ENCODE data around the gene CD300H.
"Not testable (repeated sequence)": the region's sequence is repeated elsewhere in the genome, so short reads cannot be mapped to it uniquely, and the experiment has no call there.

The CD300H gene

GRCh38 chr17:74584292-74585060 lies 17.2 kb upstream of the CD300H start:
- no peak for DNase-seq

GRCh38 chr17:74582633-74583032 lies 15.3 kb upstream of the CD300H start:
- no peak for DNase-seq

- no peak for DNase-seq
Observed at GRCh38 chr17:74579900-74580299, 12.6 kb upstream of the CD300H start.

GRCh38 chr17:74578979-74579378 lies 11.7 kb upstream of the CD300H start:
- no peak for DNase-seq

- DNase-seq = no peak
Observed at GRCh38 chr17:74574489-74575142, 7.3 kb upstream of the CD300H start.

GRCh38 chr17:74573635-74574034 lies 6.3 kb upstream of the CD300H start:
- DNase-seq = not testable (repeated sequence)

- no peak for DNase-seq
Observed at GRCh38 chr17:74573169-74573568, 5.9 kb upstream of the CD300H start.

- DNase-seq = no peak
Observed at GRCh38 chr17:74571621-74572270, 4.4 kb upstream of the CD300H start.

GRCh38 chr17:74569020-74570003 lies 2.0 kb upstream of the CD300H start:
- no peak for DNase-seq

- DNase-seq = no peak
Observed at GRCh38 chr17:74568106-74568873, 981 bp upstream of the CD300H start.

GRCh38 chr17:74566132-74566753 lies 1.1 kb downstream of the CD300H start:
- DNase-seq = no peak

- DNase-seq = no peak
Observed at GRCh38 chr17:74565126-74565525, 2.2 kb downstream of the CD300H start.

GRCh38 chr17:74563358-74563757 lies 4.0 kb downstream of the CD300H start:
- no peak for DNase-seq

- no peak for DNase-seq
Observed at GRCh38 chr17:74561586-74561985, 5.7 kb downstream of the CD300H start.

- DNase-seq = peak; percentile 81
Observed at GRCh38 chr17:74558882-74559519, 8.3 kb downstream of the CD300H start.

- not testable (repeated sequence) for DNase-seq
Observed at GRCh38 chr17:74558402-74558801, 8.9 kb downstream of the CD300H start.

GRCh38 chr17:74555427-74555940 lies 11.8 kb downstream of the CD300H start:
- no peak for DNase-seq

- DNase-seq = no peak
Observed at GRCh38 chr17:74554909-74555308, 12.4 kb downstream of the CD300H start.

GRCh38 chr17:74552037-74552436 lies 15.3 kb downstream of the CD300H start:
- DNase-seq = no peak

- no peak for DNase-seq
Observed at GRCh38 chr17:74550602-74551001, 16.7 kb downstream of the CD300H start.

- no peak for DNase-seq
Observed at GRCh38 chr17:74549343-74549742, 18.0 kb downstream of the CD300H start.

Measured in NCI-H526 treated with DMSO at 0.1 percent for 48 hours (cell line).